Muscle of leg (tissue), 11 donors: ENCODE data around the gene INHBC. TPM values are rescaled to one million over a fixed set of nuclear protein-coding genes. Genes with fewer than 3 reads are reported as not detected.
A peak's percentile ranks its signal among the peaks of the same experiment; 100 is the strongest.
"Not testable (repeated sequence)": the region's sequence is repeated elsewhere in the genome, so short reads cannot be mapped to it uniquely, and the experiment has no call there.

Experiments
- DNase-seq: peaks from one replicate; pipeline ENCODE4 v3.0.0; 2013
- H3K27ac ChIP-seq: one replicate; pipeline ENCODE4 v1.5.1; 2013; ENCODE audit warnings: mild to moderate bottlenecking, low read length, control low read depth
- H3K27me3 ChIP-seq: one replicate; pipeline ENCODE4 v1.6.1; 2013; ENCODE audit warnings: low read length; ENCODE audit not compliant: control insufficient read depth, insufficient read depth
- H3K36me3 ChIP-seq: one replicate; pipeline ENCODE4 v1.6.1; 2013; ENCODE audit warnings: low read length; ENCODE audit not compliant: control insufficient read depth, insufficient read depth
- H3K4me1 ChIP-seq: one replicate; pipeline ENCODE4 v1.6.1; 2013; ENCODE audit warnings: low read length; ENCODE audit not compliant: control insufficient read depth, insufficient read depth
- H3K4me3 ChIP-seq: one replicate; pipeline ENCODE4 v1.5.1; 2013; ENCODE audit warnings: low read length, control low read depth
- H3K9me3 ChIP-seq: replicated peaks from 2 replicates; pipeline ENCODE4 v1.6.1; 2013; ENCODE audit warnings: low read depth, low read length; ENCODE audit not compliant: control insufficient read depth
- WGBS: methylation state at CpG from one replicate; pipeline ENCODE4 v1.1.5; 2013; ENCODE audit warnings: missing lambda C conversion rate; ENCODE audit not compliant: insufficient coverage; 5-methylcytosine and 5-hydroxymethylcytosine counted together
- polyA plus RNA-seq, 8 donors: library from polyadenylated mRNA; unstranded; fragments of 120-200 nt; gene quantifications; one replicate each; pipeline versions ENCODE4 v1.2.1 to v1.2.3, GENCODE V29; 2013; ENCODE audit warnings: inconsistent platforms in 1 of 8, low replicate concordance in 1 of 8; ENCODE audit not compliant: insufficient read length in 8 of 8, insufficient read depth in 1 of 8
- total RNA-seq: library from RNA; stranded (reverse); fragments of 120-200 nt; gene quantifications from one replicate; pipeline ENCODE4 v1.2.4, GENCODE V29; 2013

The INHBC gene
- total and polyA plus RNA-seq, 9 donors = 0.07 to 0.19 (median 0.12) TPM; not detected in 2

GRCh38 chr12:57485695-57486094 is 51.1 kb downstream of the INHBC start:
- H3K4me1 ChIP-seq = peaks cover 15% of the 10 kb centered on the region
- H3K27me3 ChIP-seq = peaks cover 6% of the 10 kb centered on the region
- no peak overlapping the region for H3K4me3 ChIP-seq
- H3K36me3 ChIP-seq = peaks cover 16% of the 10 kb centered on the region
- DNase-seq = no peak
- H3K27ac ChIP-seq = no peak overlapping the region
- no peaks in the 10 kb centered on the region for H3K9me3 ChIP-seq

GRCh38 chr12:57487055-57487596 is 52.5 kb downstream of the INHBC start:
- Histone ChIP-seq H3K4me1 (peaks cover 15% of the 10 kb centered on the region), H3K27ac (peak overlapping the region; percentile 44), H3K27me3 (no peaks in the 10 kb centered on the region), H3K9me3 (no peaks in the 10 kb centered on the region), H3K36me3 (peaks cover 27% of the 10 kb centered on the region), H3K4me3 (peak overlapping the region; percentile 87)
- WGBS = 84% methylated on average over 11 of the region's 27 CpGs
- no peak for DNase-seq

GRCh38 chr12:57487597-57488401 is 53.2 kb downstream of the INHBC start, which contains the start of gene MARS1:
TSS of gene MARS1 (plus strand) at chr12:57488068. CDS start at chr12:57488091, 23 bp downstream.
- H3K4me3 ChIP-seq = peak within 1 kb of the TSS; percentile 87
- H3K36me3 ChIP-seq = peaks cover 31% of the 10 kb centered on the region
- H3K4me1 ChIP-seq = peaks cover 15% of the 10 kb centered on the region
- peak within 1 kb of the TSS; percentile 69 for H3K27ac ChIP-seq
- peak; percentile 99 for DNase-seq
- WGBS = 0% methylated on average over 21 of the region's 47 CpGs
- H3K27me3 ChIP-seq = no peaks in the 10 kb centered on the region
- H3K9me3 ChIP-seq = no peaks in the 10 kb centered on the region

- Histone ChIP-seq H3K36me3 (peaks cover 33% of the 10 kb centered on the region), H3K4me3 (peak overlapping the region; percentile 87), H3K27me3 (no peaks in the 10 kb centered on the region), H3K9me3 (no peaks in the 10 kb centered on the region), H3K27ac (peak overlapping the region; percentile 69), H3K4me1 (peaks cover 15% of the 10 kb centered on the region)
- no peak for DNase-seq
- WGBS = 2% methylated on average over 4 of the region's 11 CpGs
Measured at GRCh38 chr12:57488402-57489156, 54.0 kb downstream of the INHBC start.

- H3K27ac ChIP-seq = no peak overlapping the region
- 62% methylated on average over 2 of the region's 5 CpGs for WGBS
- no peak for DNase-seq
- H3K4me3 ChIP-seq = peak overlapping the region; percentile 87
- H3K9me3 ChIP-seq = no peaks in the 10 kb centered on the region
- H3K27me3 ChIP-seq = no peaks in the 10 kb centered on the region
- peaks cover 33% of the 10 kb centered on the region for H3K36me3 ChIP-seq
- peaks cover 15% of the 10 kb centered on the region for H3K4me1 ChIP-seq
Measured at GRCh38 chr12:57489157-57489641, 54.6 kb downstream of the INHBC start.

- DNase-seq = no peak
- H3K27me3 ChIP-seq = no peaks in the 10 kb centered on the region
- peaks cover 33% of the 10 kb centered on the region for H3K36me3 ChIP-seq
- no peaks in the 10 kb centered on the region for H3K9me3 ChIP-seq
- H3K4me1 ChIP-seq = peaks cover 15% of the 10 kb centered on the region
- no peak overlapping the region for H3K4me3 ChIP-seq
- WGBS = 100% methylated on average over 3 of the region's 4 CpGs
- H3K27ac ChIP-seq = no peak overlapping the region
Measured at GRCh38 chr12:57490126-57490525, 55.5 kb downstream of the INHBC start.

- H3K36me3 ChIP-seq = peaks cover 39% of the 10 kb centered on the region
- no peak overlapping the region for H3K4me3 ChIP-seq
- no peak overlapping the region for H3K27ac ChIP-seq
- peaks cover 15% of the 10 kb centered on the region for H3K4me1 ChIP-seq
- H3K27me3 ChIP-seq = no peaks in the 10 kb centered on the region
- WGBS = 90% methylated on average over 8 of the region's 15 CpGs
- no peaks in the 10 kb centered on the region for H3K9me3 ChIP-seq
- no peak for DNase-seq
Measured at GRCh38 chr12:57491393-57492280, 57.1 kb downstream of the INHBC start.

- not testable (repeated sequence) for H3K27ac ChIP-seq, H3K27me3 ChIP-seq, DNase-seq, H3K4me3 ChIP-seq, H3K4me1 ChIP-seq, H3K9me3 ChIP-seq
- WGBS = 96% methylated on average over 25 of the region's 48 CpGs
- H3K36me3 ChIP-seq = peaks cover 49% of the 10 kb centered on the region
Measured at GRCh38 chr12:57495051-57495701, 60.6 kb downstream of the INHBC start.

GRCh38 chr12:57496822-57497221 is 62.2 kb downstream of the INHBC start:
- DNase-seq = no peak
- H3K4me1 ChIP-seq = no peaks in the 10 kb centered on the region
- no peaks in the 10 kb centered on the region for H3K9me3 ChIP-seq
- no peaks in the 10 kb centered on the region for H3K27me3 ChIP-seq
- H3K4me3 ChIP-seq = no peak overlapping the region
- H3K36me3 ChIP-seq = peaks cover 48% of the 10 kb centered on the region
- H3K27ac ChIP-seq = no peak overlapping the region
